Fibroblast of mammary gland (primary cell): Measurements from ENCODE around the gene DTHD1.

Experiments
- DNase-seq: peaks from one replicate; pipeline ENCODE4 v3.0.0-alpha.2; 2010; ENCODE audit warnings: low read depth
- H3K4me3 ChIP-seq: 2 replicates; pipeline ENCODE4 v1.5.1; 2011; ENCODE audit warnings: low read depth, mild to moderate bottlenecking, low read length, moderate library complexity; ENCODE audit not compliant: control insufficient read depth
- TF ChIP-seq, protein P1 (sequence below): conservative IDR thresholded peaks from 2 replicates; pipeline ENCODE4 v1.5.1; 2011; ENCODE audit warnings: low read depth, low read length, inconsistent platforms; ENCODE audit not compliant: control insufficient read depth, insufficient read depth

Gene DTHD1

DNA sequence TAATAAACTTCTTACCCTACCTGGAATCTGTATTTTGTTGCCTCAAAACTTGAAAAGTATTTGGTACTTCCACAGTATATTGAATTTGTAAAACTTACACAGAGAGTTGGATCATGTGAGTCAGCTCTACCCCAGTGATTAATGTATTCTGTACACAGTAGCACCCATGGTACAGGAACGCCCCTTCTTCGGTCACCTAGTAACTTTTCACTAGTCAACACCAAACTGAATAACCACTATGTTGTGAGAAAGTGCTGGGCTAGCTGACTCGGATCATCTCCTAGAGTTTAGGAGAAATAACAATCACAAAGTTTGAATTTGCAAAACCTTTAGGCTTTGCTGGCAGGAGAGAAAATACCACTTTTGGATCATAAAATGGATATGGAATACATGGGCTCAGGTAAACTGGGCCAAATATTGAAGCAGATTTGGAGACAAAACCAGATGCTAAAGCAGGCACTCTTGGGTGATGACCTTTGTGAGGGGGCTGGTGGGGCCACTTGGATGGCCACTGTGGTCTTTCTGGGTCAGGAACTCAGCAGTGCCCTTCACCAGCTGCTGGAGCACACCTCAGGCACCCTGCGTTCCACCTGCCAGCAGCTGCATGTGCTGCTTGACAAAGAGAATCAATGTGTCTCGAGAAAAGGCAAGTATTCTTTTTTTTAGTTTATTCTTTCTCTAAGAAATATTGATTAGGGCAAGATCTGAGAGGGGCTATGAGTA lies at the start of gene DTHD1:
TSS of gene DTHD1 (plus strand) at position 233 of the 723 bp plus-strand sequence. CDS start at position 376, 143 bp downstream.
- DNase-seq: no peak
- H3K4me3 ChIP-seq: no peak within 1 kb of the TSS
- TF ChIP-seq, protein P1, sequence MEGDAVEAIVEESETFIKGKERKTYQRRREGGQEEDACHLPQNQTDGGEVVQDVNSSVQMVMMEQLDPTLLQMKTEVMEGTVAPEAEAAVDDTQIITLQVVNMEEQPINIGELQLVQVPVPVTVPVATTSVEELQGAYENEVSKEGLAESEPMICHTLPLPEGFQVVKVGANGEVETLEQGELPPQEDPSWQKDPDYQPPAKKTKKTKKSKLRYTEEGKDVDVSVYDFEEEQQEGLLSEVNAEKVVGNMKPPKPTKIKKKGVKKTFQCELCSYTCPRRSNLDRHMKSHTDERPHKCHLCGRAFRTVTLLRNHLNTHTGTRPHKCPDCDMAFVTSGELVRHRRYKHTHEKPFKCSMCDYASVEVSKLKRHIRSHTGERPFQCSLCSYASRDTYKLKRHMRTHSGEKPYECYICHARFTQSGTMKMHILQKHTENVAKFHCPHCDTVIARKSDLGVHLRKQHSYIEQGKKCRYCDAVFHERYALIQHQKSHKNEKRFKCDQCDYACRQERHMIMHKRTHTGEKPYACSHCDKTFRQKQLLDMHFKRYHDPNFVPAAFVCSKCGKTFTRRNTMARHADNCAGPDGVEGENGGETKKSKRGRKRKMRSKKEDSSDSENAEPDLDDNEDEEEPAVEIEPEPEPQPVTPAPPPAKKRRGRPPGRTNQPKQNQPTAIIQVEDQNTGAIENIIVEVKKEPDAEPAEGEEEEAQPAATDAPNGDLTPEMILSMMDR: no peak

GRCh38 chr4:36233567-36234266 lies 47.7 kb upstream of the DTHD1 start:
- H3K4me3 ChIP-seq: no peak overlapping the region
- no peak for DNase-seq
- TF ChIP-seq, protein P1: no peak

DNA sequence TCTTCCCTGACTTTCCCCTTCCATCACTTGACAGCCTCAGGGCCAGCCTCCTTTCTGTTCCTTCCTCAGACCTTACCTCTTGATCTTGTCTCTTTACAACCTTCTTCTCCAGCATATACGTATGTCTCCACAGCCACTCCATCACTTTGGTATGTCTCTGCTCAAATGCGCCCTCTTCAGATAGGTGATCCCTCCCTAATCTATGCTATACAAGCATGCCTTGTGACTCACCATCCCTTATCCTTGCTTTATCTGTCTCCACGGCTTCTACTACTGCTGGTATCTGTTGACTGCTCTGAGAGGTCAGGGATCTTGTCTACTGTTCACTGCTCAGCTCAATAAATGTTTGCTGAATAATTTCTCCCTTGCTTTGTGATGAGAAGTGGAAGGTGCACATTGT lies 46.1 kb upstream of the DTHD1 start:
- no peak for DNase-seq
- no peak overlapping the region for H3K4me3 ChIP-seq
- TF ChIP-seq, protein P1: no peak

DNA sequence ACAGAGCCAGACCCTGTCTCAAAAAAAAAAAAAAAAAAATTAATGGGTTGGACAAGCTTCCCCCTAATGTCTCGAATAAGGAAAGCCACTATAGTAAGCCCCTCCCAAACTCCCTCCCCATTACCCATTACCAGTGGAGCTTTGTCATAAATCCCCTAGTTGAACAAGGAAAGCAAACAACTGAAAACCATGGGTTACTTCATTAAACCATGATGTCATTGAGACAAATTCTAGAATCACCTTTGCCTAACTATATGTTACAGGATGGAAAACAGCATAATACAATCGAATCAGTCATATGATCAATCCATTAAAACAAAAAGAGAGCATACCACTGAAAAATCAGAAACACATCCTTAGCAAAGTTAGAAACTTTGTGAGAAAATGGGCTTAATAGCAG lies 45.3 kb upstream of the DTHD1 start:
- TF ChIP-seq, protein P1: no peak
- DNase-seq: no peak

DNA sequence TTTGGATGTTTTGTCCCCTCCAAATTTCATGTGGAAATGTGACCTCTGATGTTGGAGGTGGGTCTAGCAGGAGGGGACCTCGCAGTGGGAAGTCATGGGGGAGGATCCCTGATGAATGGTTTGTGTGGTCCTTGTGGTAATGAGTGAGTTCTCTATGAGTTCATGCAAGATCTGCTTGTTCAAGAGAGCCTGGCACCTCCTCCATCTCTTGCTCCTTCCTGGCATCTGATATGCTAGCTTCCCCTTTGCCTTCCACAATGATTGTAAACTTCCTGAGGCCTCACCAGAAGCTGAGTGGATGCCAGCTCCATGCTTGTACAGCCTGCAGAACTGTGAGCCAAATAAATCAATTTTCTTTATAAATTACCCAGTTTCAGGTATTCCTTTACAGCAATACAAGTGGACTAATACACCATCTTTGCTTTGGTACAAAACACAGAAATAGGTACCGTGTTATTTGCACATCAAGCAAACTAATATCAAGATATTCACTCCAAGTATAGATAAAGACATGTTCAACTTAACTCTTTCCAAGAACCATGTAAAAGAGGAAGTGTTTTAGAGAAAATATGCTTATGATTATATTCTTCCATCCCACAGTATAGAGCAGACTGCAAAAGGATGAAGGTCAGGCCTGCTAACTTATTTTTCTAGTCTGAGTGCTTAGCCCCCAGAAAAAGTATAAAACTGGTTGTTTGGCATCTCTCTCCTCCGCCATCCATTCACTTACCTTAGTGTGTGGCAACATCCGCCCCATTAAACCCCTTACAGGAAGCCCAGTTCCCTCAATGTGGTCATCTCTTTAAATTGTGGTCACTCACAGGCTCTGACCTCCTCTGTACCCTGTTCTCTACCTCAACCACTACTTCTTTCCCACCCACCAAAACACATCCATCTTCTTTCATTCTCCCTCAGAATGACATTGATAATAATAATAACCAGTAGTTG lies 43.8 kb upstream of the DTHD1 start:
- TF ChIP-seq, protein P1: no peak
- H3K4me3 ChIP-seq: no peak overlapping the region
- no peak for DNase-seq

More for the DNA sequence above, 45.3 kb upstream of the DTHD1 start:
- H3K4me3 ChIP-seq: no peak overlapping the region

DNA sequence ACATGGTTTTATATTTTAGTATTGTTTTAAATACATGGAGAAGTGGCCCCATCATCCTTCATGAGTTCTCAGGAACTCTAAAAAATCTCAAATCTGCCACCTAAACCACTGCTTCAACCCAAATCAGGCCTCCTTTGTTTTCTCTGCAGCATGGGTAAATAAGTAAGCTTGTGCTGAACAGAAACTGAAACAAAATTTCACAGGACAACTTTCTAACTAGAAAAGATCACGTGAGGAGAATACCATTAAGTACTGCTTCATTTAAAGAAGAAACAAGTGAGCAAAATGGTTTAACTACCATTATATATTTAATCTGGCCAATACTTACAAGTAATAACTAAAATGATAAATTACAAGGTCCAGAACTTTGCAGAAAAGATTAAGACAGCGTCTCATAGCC lies 39.6 kb upstream of the DTHD1 start:
- DNase-seq: no peak

More for the DNA sequence above, 39.6 kb upstream of the DTHD1 start:
- TF ChIP-seq, protein P1: no peak
- H3K4me3 ChIP-seq: no peak overlapping the region
